NCI-H510A (cell line): ENCODE data around the gene ABCC8.
A peak's percentile ranks its signal among the peaks of the same experiment; 100 is the strongest.

Source experiments
- DNase-seq: peaks from one replicate; lab custom pipeline; 2025; lab: John Stamatoyannopoulos, UW

Gene ABCC8

GRCh38 chr11:17471501-17471900 is 5.1 kb downstream of the ABCC8 start:
- DNase-seq: no peak

- DNase-seq: no peak
Observed at GRCh38 chr11:17469998-17470397, 6.6 kb downstream of the ABCC8 start.

GRCh38 chr11:17468122-17468521 is 8.5 kb downstream of the ABCC8 start:
- DNase-seq: no peak

- DNase-seq: no peak
Observed at GRCh38 chr11:17463546-17464174, 13.0 kb downstream of the ABCC8 start.

- no peak for DNase-seq
Observed at GRCh38 chr11:17462940-17463339, 13.7 kb downstream of the ABCC8 start.

GRCh38 chr11:17460406-17460805 is 16.2 kb downstream of the ABCC8 start:
- no peak for DNase-seq

- DNase-seq: no peak
Observed at GRCh38 chr11:17459236-17459896, 17.3 kb downstream of the ABCC8 start.

- no peak for DNase-seq
Observed at GRCh38 chr11:17458268-17458667, 18.4 kb downstream of the ABCC8 start.

GRCh38 chr11:17457396-17458173 is 19.1 kb downstream of the ABCC8 start:
- no peak for DNase-seq

GRCh38 chr11:17452668-17453067 is 24.0 kb downstream of the ABCC8 start:
- DNase-seq: no peak

GRCh38 chr11:17449158-17449557 is 27.5 kb downstream of the ABCC8 start:
- DNase-seq: no peak

GRCh38 chr11:17446482-17446881 is 30.2 kb downstream of the ABCC8 start:
- DNase-seq: no peak

GRCh38 chr11:17445240-17445795 is 31.3 kb downstream of the ABCC8 start:
- no peak for DNase-seq

GRCh38 chr11:17443926-17444690 is 32.5 kb downstream of the ABCC8 start:
- no peak for DNase-seq

GRCh38 chr11:17443423-17443822 is 33.2 kb downstream of the ABCC8 start:
- no peak for DNase-seq

- DNase-seq: no peak
Observed at GRCh38 chr11:17443000-17443399, 33.6 kb downstream of the ABCC8 start.

- DNase-seq: peak; percentile 77
Observed at GRCh38 chr11:17439316-17439782, 37.3 kb downstream of the ABCC8 start.

GRCh38 chr11:17437366-17437765 is 39.3 kb downstream of the ABCC8 start:
- DNase-seq: no peak

- no peak for DNase-seq
Observed at GRCh38 chr11:17434108-17434507, 42.5 kb downstream of the ABCC8 start.

- DNase-seq: no peak
Observed at GRCh38 chr11:17432002-17432401, 44.6 kb downstream of the ABCC8 start.

- no peak for DNase-seq
Observed at GRCh38 chr11:17431139-17431538, 45.5 kb downstream of the ABCC8 start.

- DNase-seq: no peak
Observed at GRCh38 chr11:17430616-17431015, 46.0 kb downstream of the ABCC8 start.
